Activated T-cell treated with anti-CD3 and anti-CD28 coated beads, Interleukin-2, amount 50 U/mL, for 48 hours (primary cell): Measurements from ENCODE around the gene IGFBPL1.

Source experiments
- DNase-seq, 2 experiments: peaks; one replicate each; pipeline ENCODE4 v3.0.0-alpha.2; 2020

IGFBPL1 gene

DNA sequence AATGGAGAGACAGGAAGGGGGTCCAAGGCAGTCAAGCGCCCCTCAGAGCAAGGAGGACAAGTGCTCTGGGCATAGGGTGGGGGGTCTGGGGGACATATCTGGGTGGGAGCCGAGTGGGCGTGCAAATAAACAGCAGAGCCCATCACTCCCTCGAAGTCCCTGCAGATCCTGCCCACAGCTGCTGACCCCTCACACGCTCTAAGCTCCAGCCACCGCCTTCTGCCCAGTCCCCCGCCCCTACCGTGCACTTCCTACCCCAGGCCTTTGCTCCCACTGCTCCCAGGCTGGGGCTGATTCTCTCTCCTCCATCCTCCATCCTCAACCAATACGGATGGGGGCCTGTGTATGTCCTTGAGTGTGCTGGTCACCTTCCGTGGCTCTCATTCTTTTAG is 48.7 kb downstream of the IGFBPL1 start:
- DNase-seq: no peak

DNA sequence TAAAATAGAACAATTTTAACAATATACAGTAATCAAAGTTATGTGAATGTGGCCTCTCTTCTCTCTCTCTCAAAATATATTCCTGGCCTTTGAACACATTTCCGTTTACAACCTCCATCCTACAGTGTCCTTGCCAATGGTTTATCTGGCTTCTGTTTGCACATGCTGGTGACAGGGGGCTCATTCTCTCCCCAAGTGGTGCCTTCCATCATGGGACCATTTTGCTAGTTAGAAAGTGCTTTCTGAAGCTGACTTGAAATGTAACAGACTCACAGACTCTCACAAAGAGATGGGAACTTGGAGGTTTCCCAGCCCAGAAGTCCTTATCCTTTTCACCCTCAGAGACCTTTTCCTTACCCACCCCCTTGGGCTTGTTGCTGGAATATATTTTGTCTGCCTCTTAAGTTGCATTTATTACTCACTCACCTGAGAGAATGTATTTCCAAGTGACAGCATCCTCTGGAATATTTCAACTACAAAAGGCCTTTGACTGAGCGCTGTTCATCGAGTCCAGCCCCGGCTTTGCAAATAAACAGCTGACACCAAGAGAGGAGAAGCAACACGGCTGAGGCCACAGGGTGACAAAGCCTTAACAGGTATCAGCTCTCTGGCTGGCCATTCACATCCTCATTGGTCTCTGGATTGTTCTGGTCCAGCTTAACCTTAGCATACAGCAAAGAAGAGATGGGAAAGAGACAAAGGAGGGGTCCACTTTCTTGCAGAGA is 49.2 kb downstream of the IGFBPL1 start:
- no peak for DNase-seq

DNA sequence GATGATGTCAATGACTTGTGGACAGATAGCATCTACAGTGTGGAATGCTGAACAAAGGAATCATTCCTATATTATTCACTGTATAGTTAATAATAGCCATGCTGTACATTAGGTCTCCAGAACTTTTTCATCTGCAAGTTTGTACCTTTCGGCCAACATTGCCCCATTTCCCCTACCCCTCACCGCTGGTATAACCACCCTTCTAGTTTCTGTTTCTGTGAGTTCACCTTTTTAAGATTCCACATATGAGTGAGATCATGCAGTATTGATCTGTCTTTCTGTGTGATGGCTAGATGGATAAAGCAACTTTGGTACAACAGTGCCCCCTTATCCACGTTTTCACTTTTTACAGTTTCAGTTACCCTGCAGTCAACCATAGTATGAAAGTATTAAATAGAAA is 50.6 kb downstream of the IGFBPL1 start:
- no peak for DNase-seq

DNA sequence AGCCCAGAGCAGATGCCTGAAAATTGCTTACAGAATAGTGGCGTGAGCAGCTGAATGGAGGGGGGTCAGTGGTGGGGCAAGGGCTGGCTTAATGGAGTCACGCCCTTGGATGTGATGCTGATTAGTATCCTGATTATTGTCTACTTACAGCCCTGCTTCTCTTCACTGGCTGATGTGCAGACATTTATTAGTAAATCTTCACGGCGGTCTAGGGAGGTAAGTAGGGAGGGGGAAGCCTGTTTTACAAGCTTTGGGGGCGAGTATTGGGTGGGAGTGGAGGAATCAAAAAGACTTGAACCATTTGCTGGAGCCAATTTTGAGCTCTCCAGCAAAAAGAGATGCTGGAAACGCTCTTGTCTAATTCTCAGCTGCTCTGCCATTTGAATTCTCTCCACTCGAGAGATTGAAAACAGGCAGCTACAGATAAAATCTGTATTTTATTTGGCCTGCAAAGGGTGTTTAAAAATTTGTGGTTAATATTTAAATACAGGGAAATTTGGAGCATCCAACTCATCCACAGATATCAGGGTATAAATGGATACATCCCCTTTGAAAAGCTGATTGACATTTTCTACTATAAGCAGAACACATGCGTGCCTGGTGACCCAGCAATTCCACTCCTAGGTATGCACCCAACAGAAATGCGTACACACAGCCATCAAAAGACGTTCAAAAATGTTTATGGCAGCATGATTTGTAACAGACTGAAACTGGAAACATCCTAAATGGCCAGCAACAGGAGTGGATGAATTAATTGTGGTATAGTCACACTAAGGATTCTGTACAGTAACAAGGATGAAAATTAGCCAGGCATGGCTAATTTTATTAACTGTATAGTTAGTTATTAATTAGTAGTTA is 51.3 kb downstream of the IGFBPL1 start:
- no peak for DNase-seq

DNA sequence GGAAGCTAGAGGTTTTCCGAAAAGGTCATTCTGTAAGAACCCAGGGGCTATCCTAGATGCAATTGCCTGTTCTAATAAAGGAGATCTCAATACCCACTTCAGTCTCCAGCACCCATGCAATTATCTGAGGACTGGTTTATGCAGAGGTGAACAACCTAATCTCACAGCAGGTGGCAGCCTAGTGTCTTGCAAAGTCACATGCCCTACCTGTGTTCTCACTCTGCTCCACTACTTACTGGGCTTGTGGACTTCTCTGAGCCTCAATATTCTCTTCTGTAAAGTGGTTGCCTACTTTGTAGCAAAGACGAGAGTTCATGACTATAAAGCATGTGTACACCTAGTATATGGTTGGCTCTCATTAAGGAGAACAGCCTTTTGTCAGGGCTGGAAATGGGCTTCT is 52.8 kb downstream of the IGFBPL1 start:
- no peak for DNase-seq

DNA sequence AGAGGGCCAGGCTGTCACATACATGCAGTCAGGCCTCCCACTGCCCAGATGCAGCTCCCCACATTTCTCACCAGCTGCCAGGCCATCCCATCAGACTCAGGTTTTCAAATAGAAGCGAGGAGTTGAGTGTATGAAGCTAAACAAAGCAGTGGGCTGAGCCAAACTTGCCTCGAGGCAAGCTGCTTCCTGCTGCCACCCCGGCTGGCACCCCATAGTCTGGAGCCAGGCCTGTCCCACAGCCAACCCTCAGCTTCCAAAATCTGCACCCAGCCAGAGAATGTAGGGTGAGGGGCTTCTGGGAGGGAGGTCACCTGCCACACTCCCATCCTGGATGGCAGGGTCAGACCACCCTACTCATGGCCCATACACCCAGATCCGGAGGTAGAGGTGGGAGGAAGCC is 54.1 kb downstream of the IGFBPL1 start:
- no peak for DNase-seq

DNA sequence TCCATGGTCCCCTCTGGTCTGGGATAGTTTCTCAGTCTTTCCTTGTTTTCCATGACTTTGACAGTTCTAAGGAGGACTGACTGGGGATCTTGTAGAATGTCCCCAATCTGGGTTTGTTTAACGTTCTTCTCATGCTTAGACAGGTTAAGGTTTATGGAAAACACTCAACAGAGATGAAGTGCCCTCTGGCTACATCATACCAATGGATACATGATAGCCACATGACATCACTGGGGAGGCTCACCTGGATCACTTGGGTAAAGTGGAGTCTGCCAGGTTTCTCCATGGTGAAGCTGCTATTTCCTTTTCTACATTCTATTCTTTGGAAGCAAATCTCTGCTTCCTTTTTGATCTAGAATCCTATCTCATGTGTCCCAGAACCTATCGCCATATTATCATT is 55.5 kb downstream of the IGFBPL1 start:
- DNase-seq: no peak

DNA sequence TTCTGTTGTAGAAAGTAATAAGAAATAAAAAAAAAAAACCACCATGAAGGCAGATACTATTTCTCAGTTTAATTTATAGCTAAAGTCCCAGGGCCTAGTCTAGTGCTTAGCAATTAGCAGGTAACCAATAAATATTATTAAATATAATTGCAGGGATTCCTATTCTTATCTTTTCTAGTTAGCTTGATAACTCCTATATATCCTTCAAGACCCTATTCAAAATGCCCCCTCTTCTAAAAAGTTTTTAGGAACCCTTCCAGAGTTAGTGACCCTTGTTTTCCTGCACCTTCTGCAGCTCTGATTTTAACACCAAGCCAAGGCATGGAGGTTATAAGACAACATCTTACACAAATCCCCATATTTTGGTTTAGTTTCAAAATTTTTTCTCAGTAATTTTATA is 56.4 kb downstream of the IGFBPL1 start:
- no peak for DNase-seq

DNA sequence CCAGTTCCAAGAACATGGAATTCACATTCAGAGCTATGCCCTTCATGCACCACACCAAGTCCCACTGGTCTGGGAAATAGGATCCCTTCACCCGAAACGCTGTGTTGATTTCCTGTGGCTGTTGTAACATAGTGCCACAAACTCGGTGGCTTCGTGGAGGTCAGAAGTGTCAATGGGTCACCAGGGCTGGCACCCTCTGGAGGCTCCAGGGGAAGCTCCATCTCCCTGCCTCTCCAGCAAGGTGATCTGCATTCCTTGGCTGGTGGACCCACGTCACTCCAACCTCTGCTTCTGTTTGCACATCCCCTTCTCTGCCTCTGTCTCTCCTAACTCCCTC is 60.7 kb downstream of the IGFBPL1 start:
- no peak for DNase-seq

DNA sequence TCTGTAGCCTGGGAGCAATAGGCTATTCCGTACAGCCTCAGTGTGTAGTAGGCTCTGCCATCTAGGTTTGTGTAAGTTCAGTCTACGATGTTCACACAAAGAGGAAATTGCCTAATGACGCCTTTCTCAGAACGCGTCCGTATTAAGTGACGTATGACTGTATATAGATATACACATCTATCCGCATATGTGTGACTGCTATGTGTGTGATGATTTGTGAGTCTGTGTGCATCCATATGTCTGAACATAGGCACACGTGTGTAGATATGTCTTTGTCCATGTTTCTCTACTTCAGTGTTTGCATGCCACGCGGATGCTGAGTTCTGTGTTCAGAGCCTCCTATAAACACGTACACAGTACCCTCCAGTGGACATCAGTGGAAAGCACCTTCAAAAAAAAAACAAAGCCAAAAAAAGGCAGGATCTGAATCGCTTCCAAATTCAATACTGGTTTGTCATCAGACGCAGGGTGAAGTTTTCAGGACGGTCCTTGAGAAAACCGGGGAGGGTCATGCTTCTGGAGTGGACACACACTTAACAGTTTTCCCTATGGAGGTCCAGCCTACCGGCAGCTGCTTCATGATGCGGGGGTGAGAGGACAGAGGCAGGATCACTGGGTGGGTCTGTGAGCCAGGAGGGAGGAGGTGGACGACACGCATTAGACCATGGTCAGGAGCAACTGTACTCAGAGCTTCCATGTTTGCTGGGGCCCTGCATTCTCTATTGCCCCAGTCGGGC is 61.2 kb downstream of the IGFBPL1 start:
- DNase-seq: peak; percentile 22 to 28

DNA sequence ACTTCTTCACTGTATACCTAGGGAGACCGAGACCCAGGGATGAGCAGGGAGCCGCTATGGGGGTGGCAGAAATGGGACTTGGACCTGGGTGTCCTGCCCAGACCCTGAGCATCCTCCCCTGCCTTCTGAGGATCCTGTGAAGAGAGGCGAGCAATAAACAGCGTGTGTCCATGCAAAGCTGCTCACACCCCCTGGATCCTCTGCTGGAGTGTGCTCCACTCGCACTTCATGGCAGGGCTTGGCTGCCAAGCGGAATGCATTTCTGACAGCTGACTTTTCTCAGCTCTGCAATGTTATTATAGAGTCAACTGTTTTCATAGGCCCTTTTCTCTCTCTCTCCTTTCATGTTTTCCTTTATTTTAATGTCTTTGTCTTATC is 62.8 kb downstream of the IGFBPL1 start:
- no peak for DNase-seq

DNA sequence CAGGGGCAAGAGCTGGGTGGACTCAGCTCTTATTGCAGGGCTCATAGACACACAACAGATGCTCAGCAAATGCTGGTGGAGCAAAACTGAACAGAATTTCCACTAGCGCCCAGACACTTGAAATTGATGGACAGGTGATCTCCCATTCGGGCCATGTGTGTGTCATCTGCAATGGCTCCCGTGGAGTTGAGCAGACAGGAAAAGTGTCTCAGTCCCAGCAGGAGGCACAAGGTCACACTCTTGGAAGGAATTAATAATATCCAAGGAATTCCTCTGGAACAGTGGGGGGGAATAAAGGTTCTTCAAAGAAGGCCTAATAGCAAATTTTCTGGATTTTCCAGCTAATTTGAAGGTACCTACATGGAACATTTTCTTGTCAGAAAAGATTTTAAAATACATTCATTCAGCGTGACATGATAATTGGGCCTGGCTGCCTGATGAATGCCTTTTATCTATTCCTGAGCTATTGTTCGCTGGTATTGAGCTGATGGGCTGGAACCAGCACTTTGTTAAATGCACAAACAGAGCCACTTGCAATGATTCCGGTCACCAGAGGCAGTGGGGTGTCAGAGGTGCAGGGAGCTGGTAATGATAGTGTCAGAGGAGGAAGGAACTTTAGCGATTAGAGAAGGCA is 63.3 kb downstream of the IGFBPL1 start:
- DNase-seq: no peak

DNA sequence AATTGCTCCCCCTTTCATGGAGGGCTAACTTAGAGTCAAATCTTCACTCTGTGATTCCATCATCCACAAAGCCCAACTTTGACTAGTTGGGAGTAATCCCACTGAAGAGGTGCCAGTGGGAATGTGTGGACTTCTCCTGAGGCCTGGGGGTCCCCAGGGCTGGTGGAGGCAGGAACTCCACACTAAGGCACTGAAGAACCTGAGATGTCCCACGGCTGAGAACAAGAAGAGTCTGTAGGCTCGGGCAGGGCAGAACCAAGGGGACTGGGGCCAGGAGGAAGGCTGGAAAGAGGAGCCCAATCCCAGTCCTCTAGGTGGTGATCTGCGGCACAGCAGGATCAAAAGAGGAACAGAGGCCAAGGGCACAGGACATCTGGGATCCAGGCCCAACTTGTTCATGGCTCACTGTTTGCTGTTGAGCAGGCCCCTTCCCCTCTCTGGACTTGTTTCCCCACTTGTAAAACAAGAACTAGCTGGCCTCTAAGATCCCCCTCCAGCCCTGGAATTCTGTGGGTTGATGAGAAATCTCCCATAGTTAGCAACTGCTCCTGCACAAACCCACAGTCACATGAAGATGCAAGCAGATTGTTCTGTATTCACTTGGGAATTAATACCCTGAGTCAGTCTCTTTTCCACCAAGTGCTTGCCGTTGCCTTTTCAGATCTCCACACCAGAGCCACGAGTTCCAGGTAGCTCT is 64.4 kb downstream of the IGFBPL1 start:
- DNase-seq: no peak

DNA sequence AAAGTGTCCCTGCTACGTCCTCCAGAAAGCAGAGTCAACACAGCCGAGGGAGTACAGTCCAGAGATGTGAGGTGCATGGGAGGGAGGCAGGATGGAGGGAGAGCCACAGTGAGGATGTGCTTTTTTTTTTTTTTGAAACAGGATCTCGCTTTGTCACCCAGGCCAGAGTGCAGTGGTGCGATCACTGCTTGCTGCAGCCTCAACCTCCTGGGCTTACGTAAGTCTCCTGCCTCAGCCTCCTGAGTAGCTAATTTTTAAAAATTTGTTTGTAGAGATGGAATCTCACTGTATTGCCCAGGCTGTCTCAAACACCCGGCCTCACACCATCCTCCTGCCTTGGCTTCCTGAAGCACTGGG is 65.0 kb downstream of the IGFBPL1 start:
- no peak for DNase-seq

DNA sequence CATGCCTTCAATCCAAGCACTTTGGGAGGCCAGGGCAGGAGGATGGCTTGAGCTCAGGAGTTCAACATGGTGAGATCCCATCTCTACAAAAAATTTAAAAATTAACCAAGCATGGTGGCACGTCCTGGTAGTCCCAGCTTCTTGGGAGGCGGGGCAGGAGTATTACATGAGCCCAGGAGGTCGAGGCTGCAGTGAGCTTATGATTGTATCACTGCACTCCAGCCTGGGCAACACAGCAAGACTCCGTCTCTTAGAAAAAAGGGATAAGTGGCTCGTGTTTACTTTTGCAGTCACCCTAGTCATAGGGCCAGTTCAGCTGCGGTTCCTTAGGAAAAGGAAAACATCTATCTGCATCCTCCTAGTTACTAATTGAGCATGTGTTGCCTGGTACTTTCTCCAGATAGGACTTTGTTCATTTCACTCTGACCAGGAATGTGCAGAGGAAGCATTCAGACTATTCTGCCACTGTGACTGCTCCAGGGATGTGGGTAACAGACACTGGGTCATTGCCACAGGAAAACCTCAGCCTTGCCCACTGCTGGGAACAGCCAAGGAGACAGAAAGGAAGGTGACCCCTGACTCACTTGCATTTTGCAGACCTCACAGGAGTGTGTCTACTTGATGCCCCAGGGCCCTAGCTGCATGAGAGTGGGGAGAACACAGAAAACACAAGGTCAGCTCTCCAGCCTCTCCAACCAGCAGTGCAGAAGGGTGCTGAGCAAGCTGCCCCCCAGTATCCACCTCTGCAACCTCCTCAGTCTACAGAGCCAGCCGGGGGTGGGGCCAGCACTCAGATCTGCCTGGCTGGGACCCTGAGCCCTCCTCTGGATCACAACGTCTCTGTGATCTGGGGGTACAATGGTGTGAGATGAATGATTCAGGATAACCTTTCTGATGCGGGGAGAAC is 65.6 kb downstream of the IGFBPL1 start:
- DNase-seq: no peak

DNA sequence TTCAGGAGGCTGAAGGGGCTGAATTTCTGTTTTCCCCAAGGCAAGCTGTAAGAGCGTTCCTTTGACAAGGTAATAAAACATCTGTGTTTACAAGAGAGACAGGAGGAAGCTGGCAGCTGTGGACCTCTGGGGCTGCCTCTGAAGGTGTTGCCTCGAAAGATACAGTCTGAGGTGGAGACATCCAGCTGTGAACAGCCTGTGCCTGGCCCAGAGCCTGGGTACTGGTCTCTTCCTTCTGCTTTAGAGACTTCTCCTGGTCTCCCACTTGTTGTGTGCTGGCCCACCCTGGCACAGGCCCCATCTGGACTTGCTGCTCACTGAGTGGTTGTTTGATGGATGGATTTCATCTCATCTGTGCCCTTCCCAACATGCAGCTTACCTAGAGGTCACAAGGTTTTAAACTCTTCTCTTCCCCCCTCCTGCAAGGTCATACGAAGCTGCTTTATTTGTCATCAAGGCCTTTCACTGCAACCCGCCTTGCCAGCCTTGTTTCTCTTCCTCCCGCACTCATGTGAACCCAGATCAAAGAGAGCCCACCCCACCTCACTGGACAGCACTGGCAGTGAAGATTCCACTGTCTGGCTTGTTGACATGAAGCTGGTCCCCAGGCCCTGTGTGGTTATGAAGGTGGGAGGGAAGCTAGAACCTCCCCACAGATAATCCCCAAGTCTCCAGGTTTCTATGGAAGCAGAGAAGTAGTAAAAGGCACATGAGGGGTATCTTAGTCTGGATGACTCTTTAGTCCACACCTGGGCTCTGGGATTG is 66.7 kb downstream of the IGFBPL1 start:
- no peak for DNase-seq

DNA sequence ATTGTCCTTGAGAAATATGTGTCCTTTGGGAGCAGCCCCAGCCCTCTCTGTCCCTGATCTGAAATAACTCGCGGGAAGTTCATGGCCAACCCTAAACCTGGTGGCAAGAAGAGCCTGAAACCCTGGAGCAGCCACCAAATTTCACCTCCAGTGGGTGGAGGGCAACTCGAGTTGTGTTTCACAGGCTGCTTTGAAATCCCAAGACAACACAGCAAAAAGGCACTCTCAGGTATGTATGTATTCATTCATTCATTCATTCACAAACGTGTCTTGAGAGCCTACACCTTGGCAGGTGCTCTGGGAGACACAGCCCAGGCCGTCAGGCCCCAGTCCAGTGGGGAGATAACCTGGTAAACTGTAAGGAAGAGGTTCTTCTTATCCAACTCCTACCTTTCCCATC is 67.4 kb downstream of the IGFBPL1 start:
- no peak for DNase-seq
